NCI-H2029 (cell line): ENCODE results near the gene CLIP1.

Source experiments
- DNase-seq: peaks from one replicate; lab custom pipeline; 2025; lab: John Stamatoyannopoulos, UW

CLIP1 gene

DNA sequence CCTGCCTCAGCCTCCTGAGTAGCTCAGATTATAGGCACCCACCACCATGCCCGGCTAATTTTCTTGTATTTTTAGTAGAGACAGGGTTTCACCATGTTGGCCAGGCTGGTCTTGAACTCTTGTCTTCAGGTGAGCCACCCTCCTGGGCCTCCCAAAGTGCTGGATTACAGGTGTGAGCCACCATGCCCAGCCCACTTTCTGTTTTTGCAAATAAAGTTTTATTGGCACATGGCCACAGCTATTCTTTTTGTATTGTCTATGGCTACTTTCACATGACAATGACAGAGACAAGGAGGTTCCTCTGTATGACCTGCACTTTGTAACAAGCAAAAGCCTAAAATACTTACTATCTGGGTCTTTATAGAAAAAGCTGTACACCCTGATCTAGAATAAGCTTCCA is 176.9 kb downstream of the CLIP1 start:
- DNase-seq: no peak

GRCh38 chr12:122244565-122245371 is 177.7 kb downstream of the CLIP1 start:
- no peak for DNase-seq

GRCh38 chr12:122243965-122244364 is 178.5 kb downstream of the CLIP1 start:
- DNase-seq: no peak

- no peak for DNase-seq
Measured at GRCh38 chr12:122238861-122239260, 183.6 kb downstream of the CLIP1 start.

DNA sequence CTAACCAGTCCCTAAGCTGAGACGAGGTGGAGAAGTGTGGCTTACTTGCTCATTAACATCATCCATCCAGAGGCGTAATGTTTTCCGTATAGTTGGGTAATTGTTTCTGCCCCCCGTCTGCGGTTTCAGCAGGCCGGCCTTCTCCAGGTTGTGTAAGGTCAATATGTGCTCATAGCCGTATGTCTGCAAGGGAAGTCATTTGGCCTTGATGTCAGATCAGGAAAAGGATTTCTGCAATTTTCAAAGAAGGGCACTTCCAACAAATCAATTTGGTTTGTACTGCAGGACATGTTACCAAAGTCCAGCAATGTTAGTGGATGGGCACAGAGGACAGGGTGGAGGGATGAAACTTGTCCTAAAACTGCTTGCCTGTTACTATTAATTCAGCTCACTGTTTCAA is 186.7 kb downstream of the CLIP1 start:
- DNase-seq: no peak

GRCh38 chr12:122232691-122233090 is 189.8 kb downstream of the CLIP1 start:
- no peak for DNase-seq

DNA sequence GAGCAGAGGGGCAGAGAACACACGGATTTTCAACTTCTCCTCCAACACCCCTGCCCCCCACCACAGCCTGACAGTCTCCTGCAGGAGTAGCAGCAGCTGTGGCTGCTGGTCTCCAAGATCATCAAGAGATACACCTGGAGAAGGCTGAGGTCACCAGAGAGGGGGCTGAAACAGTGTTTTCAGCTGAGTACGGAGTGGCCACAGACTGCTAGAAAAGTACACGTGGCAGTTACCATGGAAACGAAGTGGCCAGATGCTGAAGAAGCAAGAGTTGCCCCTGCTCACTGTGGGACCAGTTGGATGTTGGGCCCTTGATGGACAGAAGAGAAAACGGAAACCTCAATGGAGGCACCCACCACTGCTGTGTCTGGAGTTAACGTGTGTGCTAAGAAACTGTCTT is 191.7 kb downstream of the CLIP1 start:
- DNase-seq: no peak

- DNase-seq: no peak
Measured at GRCh38 chr12:122228092-122228491, 194.4 kb downstream of the CLIP1 start.

GRCh38 chr12:122227341-122227740 is 195.1 kb downstream of the CLIP1 start:
- no peak for DNase-seq

DNA sequence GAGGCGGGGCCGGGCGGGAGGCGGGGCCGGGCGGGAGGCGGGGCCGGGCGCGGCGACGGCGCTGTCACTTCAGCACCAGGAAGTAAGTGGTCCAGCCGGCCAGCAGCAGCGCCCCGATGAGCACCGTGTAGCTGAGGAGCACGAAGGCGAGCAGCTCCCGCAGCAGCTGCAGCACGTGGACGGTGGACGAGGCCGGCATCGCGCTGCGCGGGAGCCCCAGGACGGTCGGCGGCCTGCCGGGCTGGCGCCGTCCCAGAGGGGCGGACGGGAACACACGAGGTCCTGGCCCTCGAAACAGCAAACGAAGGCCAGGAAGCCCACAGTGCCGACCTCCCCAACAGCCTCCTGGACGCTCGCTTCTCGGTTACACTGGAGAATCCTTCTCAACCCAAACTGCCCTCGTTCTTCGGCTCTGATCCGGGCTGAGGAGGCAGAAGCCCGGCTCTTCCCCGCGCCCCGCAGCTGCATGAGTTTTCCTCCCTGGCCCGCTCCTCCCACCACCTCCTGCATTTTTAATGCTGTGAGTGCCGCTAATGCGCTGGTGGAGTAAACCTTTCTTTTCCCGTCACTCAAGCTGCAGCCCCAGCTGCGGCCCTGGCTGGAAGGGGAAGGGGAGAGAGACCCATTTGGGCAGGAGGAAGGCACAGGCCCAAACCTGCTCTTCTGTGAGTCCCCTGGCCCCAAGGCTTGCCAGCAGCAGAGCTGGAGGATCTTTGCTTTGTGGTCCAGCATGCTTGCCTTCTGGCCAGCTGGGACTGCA is 195.9 kb downstream of the CLIP1 start:
- no peak for DNase-seq

DNA sequence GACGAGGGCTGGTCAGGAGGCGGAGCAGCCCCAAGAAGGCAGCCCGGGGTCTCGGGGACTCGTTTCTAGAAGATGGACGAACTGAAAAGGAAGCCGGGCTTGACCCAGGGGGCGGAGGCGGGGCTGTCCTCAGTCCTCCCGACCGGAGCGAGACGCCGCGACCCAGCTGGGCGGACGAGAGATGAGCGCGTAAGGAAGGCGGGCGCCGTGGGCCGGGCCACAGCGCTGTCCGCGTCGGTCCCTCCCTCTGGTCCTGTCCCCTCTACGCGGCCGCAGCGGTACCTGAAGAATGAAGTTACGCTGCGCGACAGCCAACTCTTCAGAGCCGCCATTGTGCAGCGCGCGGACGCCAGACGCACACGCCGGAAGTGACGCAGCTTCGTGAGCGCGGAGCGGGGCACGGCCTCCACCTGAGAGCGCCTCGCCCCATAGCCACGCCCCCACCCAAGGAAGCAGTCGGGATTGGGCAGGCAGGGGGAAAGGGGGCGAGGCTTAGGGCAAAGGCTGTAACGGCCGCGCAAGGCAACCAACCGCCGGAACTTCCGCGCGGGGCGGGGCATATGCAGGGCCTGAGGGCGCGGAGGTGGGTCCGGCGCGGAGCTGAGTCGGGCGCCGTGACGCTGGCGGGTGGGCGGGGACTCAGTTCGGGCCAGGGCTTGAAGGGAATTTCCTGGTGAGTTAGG is 196.6 kb downstream of the CLIP1 start, which contains the start of gene DIABLO:
TSS of gene DIABLO (minus strand) at position 370 of the 683 bp plus-strand sequence. CDS start at position 332, 38 bp downstream.
- peak; percentile 99 for DNase-seq
